ENCODE results near the gene NHS. TPM values are rescaled to one million over a fixed set of nuclear protein-coding genes. Genes with fewer than 3 reads are reported as not detected.

Gene NHS
- total and polyA plus RNA-seq, 2 experiments from 2014 or later = 0.72 to 0.89 TPM

DNA sequence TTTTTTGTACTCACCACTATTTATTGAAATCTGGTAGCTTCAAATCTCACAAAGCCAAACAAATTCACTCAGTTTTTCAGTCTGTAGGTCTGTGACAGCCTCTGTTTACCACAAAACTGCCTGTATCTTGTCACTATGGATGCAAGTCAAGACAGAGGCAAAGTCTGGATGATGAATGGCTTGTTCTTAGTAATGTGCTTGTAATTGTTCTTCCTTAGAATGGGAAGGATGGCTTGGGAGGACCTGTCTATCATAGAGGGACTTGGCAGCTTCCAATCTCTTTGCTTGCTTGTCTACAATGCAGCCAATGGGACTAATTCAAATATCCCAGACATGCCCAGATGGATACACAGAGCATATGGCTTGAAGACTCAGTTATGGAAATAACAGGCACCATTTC lies 221.1 kb downstream of the NHS start:
- Histone ChIP-seq H3K36me3 (no peaks in the 10 kb centered on the region), H3K4me3 (no peak overlapping the region), H3K27ac (no peak overlapping the region), H3K9me3 (ENCODE audit: low read depth) (no peaks in the 10 kb centered on the region), H3K4me1 (ENCODE audit: low read depth) (no peaks in the 10 kb centered on the region), H3K27me3 (no peaks in the 10 kb centered on the region)
- no peak for DNase-seq (ENCODE audit: low read depth in 1 of 2, low spot score in 1 of 2)
- TF ChIP-seq, protein P1, sequence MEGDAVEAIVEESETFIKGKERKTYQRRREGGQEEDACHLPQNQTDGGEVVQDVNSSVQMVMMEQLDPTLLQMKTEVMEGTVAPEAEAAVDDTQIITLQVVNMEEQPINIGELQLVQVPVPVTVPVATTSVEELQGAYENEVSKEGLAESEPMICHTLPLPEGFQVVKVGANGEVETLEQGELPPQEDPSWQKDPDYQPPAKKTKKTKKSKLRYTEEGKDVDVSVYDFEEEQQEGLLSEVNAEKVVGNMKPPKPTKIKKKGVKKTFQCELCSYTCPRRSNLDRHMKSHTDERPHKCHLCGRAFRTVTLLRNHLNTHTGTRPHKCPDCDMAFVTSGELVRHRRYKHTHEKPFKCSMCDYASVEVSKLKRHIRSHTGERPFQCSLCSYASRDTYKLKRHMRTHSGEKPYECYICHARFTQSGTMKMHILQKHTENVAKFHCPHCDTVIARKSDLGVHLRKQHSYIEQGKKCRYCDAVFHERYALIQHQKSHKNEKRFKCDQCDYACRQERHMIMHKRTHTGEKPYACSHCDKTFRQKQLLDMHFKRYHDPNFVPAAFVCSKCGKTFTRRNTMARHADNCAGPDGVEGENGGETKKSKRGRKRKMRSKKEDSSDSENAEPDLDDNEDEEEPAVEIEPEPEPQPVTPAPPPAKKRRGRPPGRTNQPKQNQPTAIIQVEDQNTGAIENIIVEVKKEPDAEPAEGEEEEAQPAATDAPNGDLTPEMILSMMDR (IDR thresholded peaks at IDR 0.05; ENCODE audit: low read depth, low read length) = no peak

- Histone ChIP-seq H3K27me3 (no peaks in the 10 kb centered on the region), H3K9me3 (ENCODE audit: low read depth) (no peaks in the 10 kb centered on the region), H3K4me1 (ENCODE audit: low read depth) (peaks cover under 1% of the 10 kb centered on the region), H3K36me3 (no peaks in the 10 kb centered on the region), H3K27ac (no peak overlapping the region), H3K4me3 (no peak overlapping the region)
- DNase-seq (ENCODE audit: low read depth in 1 of 2, low spot score in 1 of 2) = no peak
- TF ChIP-seq, protein P1 (IDR thresholded peaks at IDR 0.05; ENCODE audit: low read depth, low read length) = no peak
Measured at GRCh38 chrX:17596546-17597205, 221.7 kb downstream of the NHS start.

DNA sequence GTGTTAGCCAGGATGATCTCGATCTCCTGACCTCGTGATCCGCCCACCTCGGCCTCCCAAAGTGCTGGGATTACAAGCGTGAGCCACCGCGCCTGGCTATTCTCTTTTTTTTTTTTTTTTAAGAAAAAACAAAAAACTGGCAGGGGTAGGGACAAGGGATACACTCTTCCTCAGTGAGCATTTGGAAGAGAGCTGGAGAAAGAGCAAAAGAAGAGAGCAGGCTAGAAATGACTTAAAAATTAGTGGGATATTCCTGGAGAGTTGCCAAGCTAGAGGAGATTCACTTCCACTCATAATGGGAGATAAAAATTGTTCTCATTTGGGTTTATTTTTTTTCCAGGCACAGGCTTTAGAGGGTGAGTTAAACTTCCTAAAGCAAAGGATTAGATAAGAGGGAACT lies 222.3 kb downstream of the NHS start:
- H3K36me3 ChIP-seq = no peaks in the 10 kb centered on the region
- TF ChIP-seq, protein P1 (IDR thresholded peaks at IDR 0.05; ENCODE audit: low read depth, low read length) = no peak
- no peak overlapping the region for H3K27ac ChIP-seq
- no peak overlapping the region for H3K4me3 ChIP-seq
- H3K4me1 ChIP-seq (ENCODE audit: low read depth) = peaks cover 6% of the 10 kb centered on the region
- H3K9me3 ChIP-seq (ENCODE audit: low read depth) = no peaks in the 10 kb centered on the region
- peak in 1 of 2 donors; percentile 38 for DNase-seq (ENCODE audit: low read depth in 1 of 2, low spot score in 1 of 2)
- H3K27me3 ChIP-seq = no peaks in the 10 kb centered on the region

- TF ChIP-seq, protein P1 (IDR thresholded peaks at IDR 0.05; ENCODE audit: low read depth, low read length) = no peak
- Histone ChIP-seq H3K27ac (no peak overlapping the region), H3K27me3 (no peaks in the 10 kb centered on the region), H3K36me3 (no peaks in the 10 kb centered on the region), H3K4me3 (no peak overlapping the region), H3K9me3 (ENCODE audit: low read depth) (no peaks in the 10 kb centered on the region), H3K4me1 (ENCODE audit: low read depth) (peaks cover 6% of the 10 kb centered on the region)
- peak in 1 of 2 donors; percentile 82 for DNase-seq (ENCODE audit: low read depth in 1 of 2, low spot score in 1 of 2)
Measured at GRCh38 chrX:17597836-17598439, 222.9 kb downstream of the NHS start.

DNA sequence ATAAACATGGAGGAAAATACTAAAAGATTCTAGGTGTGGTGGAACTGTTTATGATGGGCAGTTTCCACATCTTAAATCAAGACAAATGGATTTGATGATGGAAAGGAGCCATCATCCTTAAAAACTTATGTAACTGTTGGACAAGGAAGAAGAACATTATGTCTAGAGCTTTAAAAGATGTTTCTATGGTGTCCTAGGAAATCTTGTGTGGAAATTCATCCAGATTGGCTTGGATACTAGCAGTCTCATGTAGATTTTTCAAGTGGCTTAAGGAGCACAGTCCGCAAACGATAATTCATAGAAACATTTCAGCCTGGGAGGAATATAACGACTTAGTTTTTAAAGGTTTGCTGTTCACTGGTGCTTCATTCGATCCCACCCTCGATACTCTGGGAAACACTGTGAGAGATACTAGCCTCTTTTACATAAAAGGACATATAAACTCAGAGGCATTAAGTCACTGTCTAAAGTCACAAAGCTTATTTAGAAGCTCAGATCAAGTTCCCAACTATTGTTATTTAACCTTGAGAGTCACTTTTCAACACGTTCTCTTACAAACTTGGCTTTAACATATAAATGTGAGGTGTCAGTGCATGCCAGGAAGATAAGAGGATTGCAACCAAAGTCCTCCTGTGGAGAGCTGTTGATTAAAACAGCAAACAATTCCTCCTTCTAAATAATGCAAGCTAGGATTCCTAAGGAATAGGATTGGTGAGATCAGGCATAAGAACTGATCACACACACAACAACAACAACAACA lies 226.6 kb downstream of the NHS start:
- Histone ChIP-seq H3K4me3 (no peak overlapping the region), H3K36me3 (no peaks in the 10 kb centered on the region), H3K9me3 (ENCODE audit: low read depth) (no peaks in the 10 kb centered on the region), H3K27me3 (no peaks in the 10 kb centered on the region), H3K4me1 (ENCODE audit: low read depth) (peaks cover 6% of the 10 kb centered on the region), H3K27ac (no peak overlapping the region)
- DNase-seq (ENCODE audit: low read depth in 1 of 2, low spot score in 1 of 2) = peak in 1 of 2 donors; percentile 13
- TF ChIP-seq, protein P1 (IDR thresholded peaks at IDR 0.05; ENCODE audit: low read depth, low read length) = no peak
